Measurements from ENCODE around the gene MYL5. TPM values are rescaled to one million over a fixed set of nuclear protein-coding genes. Genes with fewer than 3 reads are reported as not detected.

MYL5 gene
- polyA plus RNA-seq, 1 experiment, result 24.4 TPM

- Histone ChIP-seq H3K27me3 (ENCODE audit: control insufficient read depth, insufficient read depth, low read length) (no peaks in the 10 kb centered on the region), H3K4me3 (ENCODE audit: low read depth, low read length) (no peak overlapping the region), H3K36me3 (ENCODE audit: control insufficient read depth, insufficient read depth, low read length) (no peaks in the 10 kb centered on the region)
- DNase-seq (ENCODE audit: low read depth), result no peak
- no peak for TF ChIP-seq CTCF (IDR thresholded peaks at IDR 0.05; ENCODE audit: insufficient read depth, low read depth, low read length)
- ChIA-PET POLR2A (no interaction called here), CTCF (no interaction called here)
These were observed 20.4 kb upstream of the MYL5 start for GRCh38 chr4:653831-654502.

- DNase-seq (ENCODE audit: low read depth), result no peak
- POLR2A ChIA-PET, result no interaction called here
- TF ChIP-seq CTCF (IDR thresholded peaks at IDR 0.05; ENCODE audit: insufficient read depth, low read depth, low read length), result no peak
- Histone ChIP-seq H3K4me3 (ENCODE audit: low read depth, low read length) (no peak overlapping the region), H3K36me3 (ENCODE audit: control insufficient read depth, insufficient read depth, low read length) (no peaks in the 10 kb centered on the region), H3K27me3 (ENCODE audit: control insufficient read depth, insufficient read depth, low read length) (no peaks in the 10 kb centered on the region)
- CTCF ChIA-PET, result no interaction called here
These were observed 19.9 kb upstream of the MYL5 start for GRCh38 chr4:654503-654845.

GRCh38 chr4:654871-655463 is 19.4 kb upstream of the MYL5 start:
- no peak for TF ChIP-seq CTCF (IDR thresholded peaks at IDR 0.05; ENCODE audit: insufficient read depth, low read depth, low read length)
- Histone ChIP-seq H3K27me3 (ENCODE audit: control insufficient read depth, insufficient read depth, low read length) (no peaks in the 10 kb centered on the region), H3K36me3 (ENCODE audit: control insufficient read depth, insufficient read depth, low read length) (no peaks in the 10 kb centered on the region), H3K4me3 (ENCODE audit: low read depth, low read length) (no peak overlapping the region)
- POLR2A ChIA-PET, result no interaction called here
- CTCF ChIA-PET, result no interaction called here
- no peak for DNase-seq (ENCODE audit: low read depth)

GRCh38 chr4:655464-656151 is 18.7 kb upstream of the MYL5 start:
- no peaks in the 10 kb centered on the region for H3K36me3 ChIP-seq (ENCODE audit: control insufficient read depth, insufficient read depth, low read length)
- DNase-seq (ENCODE audit: low read depth), result no peak
- CTCF ChIA-PET, result no interaction called here
- TF ChIP-seq CTCF (IDR thresholded peaks at IDR 0.05; ENCODE audit: insufficient read depth, low read depth, low read length), result no peak
- POLR2A ChIA-PET, result no interaction called here
- H3K4me3 ChIP-seq (ENCODE audit: low read depth, low read length), result no peak overlapping the region
- H3K27me3 ChIP-seq (ENCODE audit: control insufficient read depth, insufficient read depth, low read length), result no peaks in the 10 kb centered on the region

- ChIA-PET POLR2A (no interaction called here), CTCF (no interaction called here)
- TF ChIP-seq CTCF (IDR thresholded peaks at IDR 0.05; ENCODE audit: insufficient read depth, low read depth, low read length), result no peak
- DNase-seq (ENCODE audit: low read depth), result no peak
- H3K4me3 ChIP-seq (ENCODE audit: low read depth, low read length), result no peak overlapping the region
- H3K27me3 ChIP-seq (ENCODE audit: control insufficient read depth, insufficient read depth, low read length), result no peaks in the 10 kb centered on the region
- H3K36me3 ChIP-seq (ENCODE audit: control insufficient read depth, insufficient read depth, low read length), result no peaks in the 10 kb centered on the region
These were observed 17.7 kb upstream of the MYL5 start for GRCh38 chr4:656436-657337.

Measured in BJ (cell line).